Adipose tissue (tissue), 3 donors: ENCODE measurements around the gene KCTD6. TPM values are rescaled to one million over a fixed set of nuclear protein-coding genes. Genes with fewer than 3 reads are reported as not detected.

Source experiments
- H3K27ac ChIP-seq: one replicate; pipeline ENCODE4 v1.5.1; 2013; ENCODE audit warnings: low read depth, low read length
- WGBS, 3 donors: extraction: QIAGEN DNeasy Blood & Tissue Kit; methylation state at CpG; one replicate each; pipeline ENCODE4 v1.1.7; 2013; 5-methylcytosine and 5-hydroxymethylcytosine counted together
- polyA plus RNA-seq, 3 donors: library from polyadenylated mRNA; stranded (reverse); fragments of 200-250 nt; gene quantifications; one replicate each; pipeline ENCODE4 v1.2.3, GENCODE V29; 2013
- donor health status: healthy with polysubstance abuse.
- donor health status: Bipolar disorder and iron deficiency.
- donor health status: healthy.

Gene KCTD6
- polyA plus RNA-seq, 3 donors: 3.8 to 13.0 (median 9.8) TPM

GRCh38 chr3:58535531-58536500, 43.9 kb downstream of the KCTD6 start:
- no peak overlapping the region for H3K27ac ChIP-seq
- WGBS, 3 donors: 19 to 44% (median 23%) methylated on average over 2 of the region's 2 CpGs

DNA sequence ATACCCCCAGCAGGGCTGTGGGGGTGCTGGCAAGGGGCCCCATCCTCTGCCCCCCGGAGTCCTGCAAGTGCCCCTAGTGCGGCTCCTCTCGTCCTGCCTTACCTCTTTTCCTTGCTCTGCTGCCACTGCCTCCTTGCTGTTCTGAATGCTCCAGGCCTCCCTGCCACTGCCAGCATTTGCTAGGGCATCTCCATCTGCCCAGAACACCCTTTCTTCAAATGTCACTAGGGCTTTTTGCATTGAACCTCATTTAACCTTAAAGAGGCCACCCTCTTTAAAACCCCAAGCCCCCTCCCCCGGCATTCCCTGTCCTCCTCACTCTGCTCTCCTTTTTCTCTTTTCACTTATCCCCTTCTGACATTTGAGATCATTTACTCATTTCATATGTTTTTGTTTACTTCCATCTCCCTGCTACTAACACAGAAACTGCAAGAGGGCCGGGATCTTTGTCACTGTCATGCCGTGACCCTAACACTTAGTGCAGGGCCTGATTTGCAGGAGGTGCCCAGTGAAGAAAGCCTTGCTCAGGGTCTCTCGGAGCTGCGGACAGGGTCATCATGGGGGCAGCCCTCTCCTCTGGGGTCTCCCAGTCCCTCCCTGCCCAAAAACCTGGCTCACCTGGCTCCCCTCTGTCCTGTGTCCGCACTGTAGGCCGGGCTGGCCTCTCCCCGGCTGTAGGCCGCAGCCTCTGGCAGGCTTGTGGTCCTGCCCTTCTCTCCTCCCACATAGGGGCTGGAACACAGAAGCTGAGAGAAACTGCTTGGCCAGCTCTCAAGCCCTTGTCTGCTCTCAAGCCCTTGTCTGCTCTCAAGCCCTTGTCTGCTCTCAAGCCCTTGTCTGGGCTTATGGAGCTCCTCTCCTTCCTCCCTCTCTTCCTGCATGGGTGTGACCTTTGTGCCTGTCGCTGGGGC, 44.9 kb downstream of the KCTD6 start, which contains the start of gene ACOX2:
ACOX2 (minus strand) TSS at position 690 of the 911 bp plus-strand sequence. CDS start 2,084 bp downstream, outside the sequence.
- H3K27ac ChIP-seq: no peak within 1 kb of the TSS
- WGBS, 3 donors: 36 to 43% (median 39%) methylated on average over 12 to 13 of the region's 13 CpGs

GRCh38 chr3:58537412-58538301, 45.8 kb downstream of the KCTD6 start:
- WGBS, 3 donors: 47 to 57% (median 50%) methylated on average over 4 of the region's 4 CpGs

DNA sequence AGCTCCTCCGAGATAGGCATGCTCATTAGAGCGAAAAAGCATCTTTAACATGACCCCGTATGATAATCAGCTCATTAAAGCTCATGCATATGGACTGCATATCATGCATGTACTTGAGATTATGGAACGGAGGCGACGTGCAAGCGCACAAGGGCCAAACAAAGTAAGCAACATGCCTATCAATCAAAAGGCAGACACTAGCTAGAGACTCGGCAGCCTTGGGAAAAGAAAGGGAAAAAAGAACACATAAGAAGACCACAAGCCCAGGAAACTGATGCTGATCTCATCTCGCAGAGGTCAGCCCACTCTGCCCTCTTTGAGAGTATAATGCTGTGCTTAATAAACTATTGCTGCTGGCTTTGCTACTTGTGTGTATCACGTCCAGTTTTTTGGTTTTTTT, 47.7 kb downstream of the KCTD6 start:
- 85 to 88% (median 87%) methylated on average over 10 of the region's 10 CpGs for WGBS, 3 donors

More at GRCh38 chr3:58537412-58538301, 45.8 kb downstream of the KCTD6 start:
- no peak overlapping the region for H3K27ac ChIP-seq

GRCh38 chr3:58540176-58540858, 48.4 kb downstream of the KCTD6 start:
- 92 to 96% (median 94%) methylated on average over 8 of the region's 8 CpGs for WGBS, 3 donors
- no peak overlapping the region for H3K27ac ChIP-seq

More for the DNA sequence above, 47.7 kb downstream of the KCTD6 start:
- no peak overlapping the region for H3K27ac ChIP-seq

- H3K27ac ChIP-seq: no peak overlapping the region
- 89 to 94% (median 93%) methylated on average over 3 of the region's 3 CpGs for WGBS, 3 donors
Measured at GRCh38 chr3:58544541-58544940, 52.6 kb downstream of the KCTD6 start.

- no peak overlapping the region for H3K27ac ChIP-seq
- WGBS, 3 donors: 77 to 91% (median 83%) methylated on average over 4 of the region's 4 CpGs
Measured at GRCh38 chr3:58551636-58552180, 59.8 kb downstream of the KCTD6 start.

Other genes with a start within 250 kb of the KCTD6 start
- gene RPP14, start 185.9 kb upstream of the KCTD6 start, polyA plus RNA-seq: 10 to 100 TPM in 1 of 3 donors, 1 to 10 TPM in 2; 3.4 to 11.7 (median 7.3) TPM
- gene HTD2, start 185.6 kb upstream of the KCTD6 start, polyA plus RNA-seq: 1 to 10 TPM; 1.2 to 7.8 (median 3.2) TPM
- gene PXK, start 159.2 kb upstream of the KCTD6 start, polyA plus RNA-seq: 10 to 100 TPM in 2 of 3 donors, 1 to 10 TPM in 1; 7.1 to 21.1 (median 15.4) TPM
- gene PDHB, start 58.3 kb upstream of the KCTD6 start, polyA plus RNA-seq: 100 to 1,000 TPM in 1 of 3 donors, 10 to 100 TPM in 2; 40.6 to 108 (median 91.8) TPM
- gene ACOX2, start 45.1 kb downstream of the KCTD6 start, polyA plus RNA-seq: 10 to 100 TPM in 2 of 3 donors, 1 to 10 TPM in 1; 4.7 to 31.7 (median 19.3) TPM
- 10 to 100 TPM; 10.5 to 61.3 (median 60.3) TPM for gene FAM107A, start 85.3 kb downstream of the KCTD6 start, polyA plus RNA-seq
- gene FAM3D, start 174.7 kb downstream of the KCTD6 start, polyA plus RNA-seq: 1 to 10 TPM in 1 of 3 donors, under 1 TPM in 2; 0.24 to 2.9 (median 0.56) TPM